Measurements from ENCODE around the gene ITGB1.

ITGB1 gene

DNA sequence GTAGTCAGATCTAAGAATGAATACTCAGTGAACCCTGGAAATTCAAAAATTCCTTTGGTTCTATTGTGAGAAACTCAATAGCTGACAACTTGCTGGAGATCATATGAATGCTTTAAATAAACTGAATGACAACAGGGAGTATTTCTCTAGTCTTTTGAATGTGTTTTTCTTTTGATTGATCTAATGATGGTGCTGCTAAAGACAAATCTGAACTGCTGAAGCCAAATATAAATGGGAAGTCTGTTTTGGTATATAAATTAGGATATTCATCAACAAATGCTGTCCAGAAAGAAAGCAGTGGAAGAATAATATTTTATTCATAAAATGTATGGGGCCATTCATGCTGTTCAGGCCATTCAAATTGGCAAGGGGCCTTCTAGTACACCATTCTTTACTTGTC is 79.4 kb downstream of the ITGB1 start:
- DNase-seq, result no peak

- DNase-seq, result no peak
Observed at GRCh38 chr10:32877915-32878314, 80.1 kb downstream of the ITGB1 start.

- DNase-seq, result no peak
Observed at GRCh38 chr10:32865170-32865569, 92.9 kb downstream of the ITGB1 start.

DNA sequence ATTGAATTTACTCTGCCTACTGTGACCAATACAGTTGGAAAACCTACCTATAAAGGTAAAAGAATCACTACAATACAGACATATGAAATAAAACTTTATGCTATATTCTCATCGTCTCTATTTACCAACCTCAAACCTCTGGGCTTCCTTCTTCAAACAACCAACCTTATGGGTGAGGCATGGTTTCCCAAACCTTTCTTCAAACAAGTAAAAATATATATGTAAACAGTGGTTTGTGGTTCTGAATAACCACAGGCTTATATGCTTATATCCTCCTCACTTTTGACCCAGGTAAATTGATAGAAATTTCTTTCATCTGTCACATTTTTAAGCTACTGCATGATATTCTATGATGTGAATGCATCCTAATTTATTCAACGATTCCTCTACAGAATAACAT is 103.6 kb downstream of the ITGB1 start:
- DNase-seq, result no peak

GRCh38 chr10:32851301-32851700 is 106.7 kb downstream of the ITGB1 start:
- DNase-seq, result no peak
